SK-N-SH treated with all-trans-retinoic acid at 6 μM for 48 hours (cell line): ENCODE results near the gene ANKRD34C.

Experiments
- RARB ChIP-seq: fragments of 250-450 bp; sonication (Bioruptor Pico); IDR thresholded peaks from 2 replicates; pipeline ENCODE4 v1.8.0; 2021; ENCODE audit warnings: mild to moderate bottlenecking, moderate library complexity
- SNAI2 ChIP-seq: fragments of 250-450 bp; sonication (Bioruptor Pico); IDR thresholded peaks from 2 replicates; pipeline ENCODE4 v1.5.0; 2020; ENCODE audit warnings: mild to moderate bottlenecking, moderate library complexity
- TCF4 ChIP-seq: fragments of 250-450 bp; sonication (Bioruptor Pico); IDR thresholded peaks from 2 replicates; pipeline ENCODE4 v1.8.0; 2021; ENCODE audit warnings: mild to moderate bottlenecking, moderate library complexity, borderline replicate concordance
- TOX ChIP-seq: fragments of 250-450 bp; sonication (Bioruptor Pico); IDR thresholded peaks from 2 replicates; pipeline ENCODE4 v1.8.0; 2021; ENCODE audit warnings: mild to moderate bottlenecking, moderate library complexity, borderline replicate concordance
- ZFP3 ChIP-seq: fragments of 250-450 bp; sonication (Bioruptor Pico); IDR thresholded peaks from 2 replicates; pipeline ENCODE4 v1.5.0; 2020; ENCODE audit warnings: mild to moderate bottlenecking, moderate library complexity
- ZFP30 ChIP-seq: fragments of 450-650 bp; formaldehyde crosslinking; IDR thresholded peaks from 2 replicates; pipeline ENCODE4 v1.5.0; 2022; ENCODE audit warnings: mild to moderate bottlenecking, moderate library complexity
- TF ChIP-seq, protein P1 (sequence below): fragments of 250-450 bp; sonication (Bioruptor Pico); IDR thresholded peaks from 2 replicates; pipeline ENCODE4 v1.8.0; 2020; ENCODE audit warnings: mild to moderate bottlenecking, moderate library complexity, borderline replicate concordance
- TF ChIP-seq, protein P2 (sequence below): fragments of 250-450 bp; sonication (Bioruptor Pico); IDR thresholded peaks from 2 replicates; pipeline ENCODE4 v1.5.0; 2020; ENCODE audit warnings: mild to moderate bottlenecking, moderate library complexity
- TF ChIP-seq, protein P3 (sequence below): fragments of 250-450 bp; sonication (Bioruptor Pico); IDR thresholded peaks from 2 replicates; pipeline ENCODE4 v1.5.1; 2020; ENCODE audit warnings: low read depth, mild to moderate bottlenecking, moderate library complexity

DNA sequence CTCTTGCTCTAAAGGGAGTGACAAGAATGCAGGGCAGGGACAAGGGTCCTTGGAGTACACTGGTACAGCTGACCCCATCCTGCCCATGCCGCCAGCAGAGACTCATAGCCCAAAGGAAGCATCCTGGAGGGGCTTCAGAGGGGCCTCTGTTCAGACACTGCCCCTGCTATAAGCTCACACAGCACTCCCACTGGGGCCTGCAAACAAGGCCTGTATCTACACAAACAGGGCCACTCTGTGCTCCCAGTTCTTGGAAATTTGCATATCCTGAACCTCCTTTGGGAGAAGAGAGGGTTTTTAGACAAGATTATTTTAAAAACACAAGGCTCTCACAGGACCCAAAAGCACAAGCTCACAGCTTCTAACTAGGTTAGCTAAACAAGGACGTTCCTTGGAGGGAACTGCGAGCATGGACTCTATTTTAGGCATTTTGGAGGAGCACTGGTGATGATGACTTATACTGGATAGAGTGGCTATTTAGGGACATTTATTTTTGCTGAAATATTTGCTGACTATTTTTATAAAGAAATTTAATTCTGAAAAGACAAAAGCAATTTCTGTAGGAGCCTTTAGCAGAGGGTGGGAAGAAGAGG, 16.4 kb upstream of the ANKRD34C start:
- no peak for TF ChIP-seq ZFP30 (CRISPR knock-in tag)
- TF ChIP-seq ZFP3 (CRISPR knock-in tag), result no peak
- TF ChIP-seq, protein P1, sequence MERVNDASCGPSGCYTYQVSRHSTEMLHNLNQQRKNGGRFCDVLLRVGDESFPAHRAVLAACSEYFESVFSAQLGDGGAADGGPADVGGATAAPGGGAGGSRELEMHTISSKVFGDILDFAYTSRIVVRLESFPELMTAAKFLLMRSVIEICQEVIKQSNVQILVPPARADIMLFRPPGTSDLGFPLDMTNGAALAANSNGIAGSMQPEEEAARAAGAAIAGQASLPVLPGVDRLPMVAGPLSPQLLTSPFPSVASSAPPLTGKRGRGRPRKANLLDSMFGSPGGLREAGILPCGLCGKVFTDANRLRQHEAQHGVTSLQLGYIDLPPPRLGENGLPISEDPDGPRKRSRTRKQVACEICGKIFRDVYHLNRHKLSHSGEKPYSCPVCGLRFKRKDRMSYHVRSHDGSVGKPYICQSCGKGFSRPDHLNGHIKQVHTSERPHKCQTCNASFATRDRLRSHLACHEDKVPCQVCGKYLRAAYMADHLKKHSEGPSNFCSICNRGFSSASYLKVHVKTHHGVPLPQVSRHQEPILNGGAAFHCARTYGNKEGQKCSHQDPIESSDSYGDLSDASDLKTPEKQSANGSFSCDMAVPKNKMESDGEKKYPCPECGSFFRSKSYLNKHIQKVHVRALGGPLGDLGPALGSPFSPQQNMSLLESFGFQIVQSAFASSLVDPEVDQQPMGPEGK (CRISPR knock-in tag), result no peak
- TF ChIP-seq RARB (CRISPR knock-in tag), result no peak
- TF ChIP-seq, protein P2, sequence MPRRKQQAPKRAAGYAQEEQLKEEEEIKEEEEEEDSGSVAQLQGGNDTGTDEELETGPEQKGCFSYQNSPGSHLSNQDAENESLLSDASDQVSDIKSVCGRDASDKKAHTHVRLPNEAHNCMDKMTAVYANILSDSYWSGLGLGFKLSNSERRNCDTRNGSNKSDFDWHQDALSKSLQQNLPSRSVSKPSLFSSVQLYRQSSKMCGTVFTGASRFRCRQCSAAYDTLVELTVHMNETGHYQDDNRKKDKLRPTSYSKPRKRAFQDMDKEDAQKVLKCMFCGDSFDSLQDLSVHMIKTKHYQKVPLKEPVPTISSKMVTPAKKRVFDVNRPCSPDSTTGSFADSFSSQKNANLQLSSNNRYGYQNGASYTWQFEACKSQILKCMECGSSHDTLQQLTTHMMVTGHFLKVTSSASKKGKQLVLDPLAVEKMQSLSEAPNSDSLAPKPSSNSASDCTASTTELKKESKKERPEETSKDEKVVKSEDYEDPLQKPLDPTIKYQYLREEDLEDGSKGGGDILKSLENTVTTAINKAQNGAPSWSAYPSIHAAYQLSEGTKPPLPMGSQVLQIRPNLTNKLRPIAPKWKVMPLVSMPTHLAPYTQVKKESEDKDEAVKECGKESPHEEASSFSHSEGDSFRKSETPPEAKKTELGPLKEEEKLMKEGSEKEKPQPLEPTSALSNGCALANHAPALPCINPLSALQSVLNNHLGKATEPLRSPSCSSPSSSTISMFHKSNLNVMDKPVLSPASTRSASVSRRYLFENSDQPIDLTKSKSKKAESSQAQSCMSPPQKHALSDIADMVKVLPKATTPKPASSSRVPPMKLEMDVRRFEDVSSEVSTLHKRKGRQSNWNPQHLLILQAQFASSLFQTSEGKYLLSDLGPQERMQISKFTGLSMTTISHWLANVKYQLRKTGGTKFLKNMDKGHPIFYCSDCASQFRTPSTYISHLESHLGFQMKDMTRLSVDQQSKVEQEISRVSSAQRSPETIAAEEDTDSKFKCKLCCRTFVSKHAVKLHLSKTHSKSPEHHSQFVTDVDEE (CRISPR knock-in tag), result no peak
- TF ChIP-seq TCF4 (CRISPR knock-in tag), result no peak
- no peak for TF ChIP-seq SNAI2 (CRISPR knock-in tag)
- TF ChIP-seq TOX (CRISPR knock-in tag), result no peak
- TF ChIP-seq, protein P3, sequence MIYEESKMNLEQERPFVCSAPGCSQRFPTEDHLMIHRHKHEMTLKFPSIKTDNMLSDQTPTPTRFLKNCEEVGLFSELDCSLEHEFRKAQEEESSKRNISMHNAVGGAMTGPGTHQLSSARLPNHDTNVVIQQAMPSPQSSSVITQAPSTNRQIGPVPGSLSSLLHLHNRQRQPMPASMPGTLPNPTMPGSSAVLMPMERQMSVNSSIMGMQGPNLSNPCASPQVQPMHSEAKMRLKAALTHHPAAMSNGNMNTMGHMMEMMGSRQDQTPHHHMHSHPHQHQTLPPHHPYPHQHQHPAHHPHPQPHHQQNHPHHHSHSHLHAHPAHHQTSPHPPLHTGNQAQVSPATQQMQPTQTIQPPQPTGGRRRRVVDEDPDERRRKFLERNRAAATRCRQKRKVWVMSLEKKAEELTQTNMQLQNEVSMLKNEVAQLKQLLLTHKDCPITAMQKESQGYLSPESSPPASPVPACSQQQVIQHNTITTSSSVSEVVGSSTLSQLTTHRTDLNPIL, result no peak
